CD4-positive, alpha-beta T cell treated with Interleukin-17A for 1 hour (primary cell): Measurements from ENCODE around the gene FLT1.
A peak's percentile ranks its signal among the peaks of the same experiment; 100 is the strongest.

Experiments
- DNase-seq: peaks from one replicate; pipeline ENCODE4 v3.0.0-alpha.2; 2020

FLT1 gene

DNA sequence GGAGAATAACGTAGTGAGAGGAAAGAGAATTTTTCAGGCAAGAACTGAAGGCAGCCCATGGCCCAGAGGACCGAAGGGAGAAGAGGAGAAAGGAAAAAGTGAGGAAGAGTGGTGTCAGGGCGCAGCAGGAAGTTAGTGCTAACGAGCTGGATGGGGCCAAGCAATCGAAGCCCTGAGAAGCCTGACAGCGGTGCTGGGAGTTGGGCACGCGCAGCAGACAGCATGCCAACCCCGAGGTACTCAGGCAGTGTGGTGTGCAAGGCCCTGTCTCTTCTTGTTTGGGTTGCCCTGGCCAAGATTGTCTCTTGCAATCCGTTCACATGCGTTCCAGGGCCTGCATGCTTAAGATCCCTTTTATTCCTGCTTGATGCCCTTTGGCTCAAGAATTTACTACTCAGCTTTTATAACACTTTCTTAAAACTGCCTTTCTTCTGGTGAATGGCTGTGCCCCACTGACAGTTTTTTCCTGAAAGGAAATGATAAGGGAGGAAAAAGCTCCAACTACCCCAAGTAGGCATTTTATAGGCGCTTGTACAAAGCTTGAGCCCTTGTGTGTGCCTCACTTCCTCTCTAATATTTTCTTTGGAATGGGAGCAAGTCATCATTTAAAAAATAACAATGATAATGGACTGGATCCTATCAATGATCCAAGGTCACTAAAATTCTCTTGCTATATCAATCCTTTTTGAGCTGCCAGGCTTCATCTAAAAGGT, 115.4 kb downstream of the FLT1 start:
- DNase-seq, result no peak

DNA sequence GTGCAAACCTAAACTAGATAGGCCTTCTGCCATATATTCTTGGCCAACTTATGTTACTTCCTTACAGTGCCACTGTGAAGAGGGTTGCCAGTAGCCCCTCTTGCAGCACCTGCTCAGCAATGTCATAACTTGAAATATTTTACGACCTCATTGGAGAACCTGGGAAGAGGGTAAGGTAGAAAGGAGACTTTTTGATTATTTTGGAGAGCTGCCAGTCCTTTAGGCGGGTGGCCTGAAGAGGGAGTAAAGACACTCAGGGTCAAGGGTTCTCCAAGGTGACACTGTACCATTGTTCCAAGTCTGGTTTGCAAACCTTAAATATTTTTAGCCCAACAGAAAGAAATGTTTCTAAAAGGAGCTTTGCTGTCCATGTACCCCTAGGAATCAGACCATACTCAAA, 118.3 kb downstream of the FLT1 start:
- DNase-seq, result no peak

DNA sequence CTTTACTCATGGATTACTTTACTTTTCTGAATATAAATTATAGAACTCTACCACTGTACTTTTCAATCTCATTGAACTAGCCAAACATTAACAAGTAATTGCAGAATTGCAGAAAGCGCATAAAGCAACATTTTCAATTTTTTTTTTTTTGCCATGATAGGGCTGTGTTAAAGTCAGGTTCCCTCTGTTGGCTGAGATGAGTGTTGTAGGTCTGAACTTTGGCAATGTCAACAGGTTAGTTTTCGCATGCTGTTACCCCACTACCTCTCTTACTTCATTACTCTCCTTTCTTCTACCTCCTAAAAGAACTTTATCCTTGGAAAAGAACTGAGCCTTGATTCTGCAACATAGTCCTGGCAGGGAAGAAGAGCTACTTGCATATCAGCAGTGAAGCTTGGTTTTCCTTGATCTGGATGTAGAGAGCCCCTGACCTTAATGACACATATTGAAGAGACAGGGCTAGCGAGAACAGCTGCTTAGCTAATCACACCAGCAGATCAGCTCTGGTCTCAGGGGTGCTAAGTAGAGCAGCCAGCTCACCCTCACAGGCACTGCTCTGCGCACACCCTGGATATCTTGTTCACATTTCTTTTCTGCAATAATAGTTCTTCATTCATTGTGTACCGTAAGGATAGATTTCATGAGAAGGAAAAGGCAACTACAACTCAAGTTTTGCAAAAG, 119.5 kb downstream of the FLT1 start:
- DNase-seq, result no peak

DNA sequence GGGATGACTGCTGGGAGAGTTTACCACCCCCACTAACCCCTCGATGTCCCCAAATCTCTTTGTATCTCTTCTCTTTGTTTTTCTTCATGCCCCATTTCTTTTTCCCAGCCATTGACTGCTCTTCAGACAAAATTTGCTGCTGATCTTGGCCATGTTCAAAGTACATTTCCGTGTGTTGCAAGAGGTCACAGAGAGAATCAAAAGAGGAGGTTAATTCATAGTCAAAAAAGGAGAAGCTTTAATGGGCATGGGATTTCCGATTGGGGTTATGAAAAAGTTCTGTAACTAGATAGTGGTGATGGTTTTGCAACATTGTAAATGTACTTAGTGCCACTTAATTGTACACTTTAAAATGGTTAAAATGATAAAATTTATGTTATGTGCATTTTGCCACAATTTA, 121.1 kb downstream of the FLT1 start:
- no peak for DNase-seq

DNA sequence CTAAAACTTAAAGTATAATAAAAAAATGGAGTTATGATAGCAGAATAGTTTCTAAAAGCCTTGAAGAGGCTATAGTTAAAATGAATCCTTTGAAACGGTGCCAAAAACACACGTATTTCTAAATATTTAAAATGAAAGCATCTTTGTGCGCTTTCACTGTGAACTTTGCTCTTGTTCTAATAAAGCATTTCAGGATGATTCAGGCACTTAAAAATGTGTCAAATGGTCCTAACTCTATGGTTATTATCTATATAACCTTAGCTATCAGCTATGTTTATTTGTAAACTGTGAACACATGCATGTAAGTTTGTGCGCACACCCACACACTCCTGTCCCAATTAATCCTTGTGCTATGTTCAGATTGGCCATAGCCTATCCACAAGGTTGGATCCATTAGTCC, 124.5 kb downstream of the FLT1 start:
- DNase-seq, result no peak

DNA sequence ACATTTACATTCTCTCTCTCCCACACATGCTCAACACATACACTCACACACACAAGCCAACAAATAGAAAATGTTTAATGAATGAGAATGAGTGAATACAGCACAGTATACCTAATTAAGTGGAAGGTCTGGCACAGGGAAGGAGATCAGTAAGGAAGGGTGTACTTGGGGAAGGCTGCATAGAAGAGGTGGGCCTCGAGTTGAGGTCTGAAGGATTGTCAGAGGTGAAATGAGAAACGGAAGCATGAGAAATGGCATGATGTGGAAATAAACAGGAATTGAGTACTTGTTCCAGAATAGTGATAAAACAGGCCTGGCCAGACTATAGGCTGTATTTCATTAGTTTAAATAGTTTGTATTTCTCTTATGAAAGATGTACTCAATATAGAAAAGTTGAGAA, 136.2 kb downstream of the FLT1 start:
- no peak for DNase-seq

DNA sequence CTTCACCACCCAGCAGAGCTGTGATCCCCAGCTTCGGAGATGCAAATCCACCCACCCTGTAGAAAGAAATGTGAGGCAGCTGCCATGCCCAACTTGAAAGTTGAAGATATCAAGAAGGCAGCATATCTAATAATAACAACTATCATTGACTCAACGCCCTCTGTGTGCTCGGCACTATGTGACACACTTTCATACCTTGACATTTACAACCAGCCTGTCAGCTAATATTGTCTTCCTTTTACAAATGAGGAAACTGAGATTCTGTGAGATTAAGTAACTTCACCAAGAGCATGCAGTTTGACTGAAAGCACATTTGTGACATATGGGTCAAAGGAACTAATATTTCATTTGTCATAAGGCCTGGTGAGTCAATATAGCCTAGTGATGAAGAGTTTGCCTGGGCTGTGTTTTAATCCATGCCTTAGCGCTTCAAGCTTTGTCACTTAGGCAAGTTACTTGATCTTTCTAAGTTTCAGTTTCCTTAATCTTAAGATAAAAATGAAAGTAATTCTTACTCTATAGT, 137.0 kb downstream of the FLT1 start:
- no peak for DNase-seq

DNA sequence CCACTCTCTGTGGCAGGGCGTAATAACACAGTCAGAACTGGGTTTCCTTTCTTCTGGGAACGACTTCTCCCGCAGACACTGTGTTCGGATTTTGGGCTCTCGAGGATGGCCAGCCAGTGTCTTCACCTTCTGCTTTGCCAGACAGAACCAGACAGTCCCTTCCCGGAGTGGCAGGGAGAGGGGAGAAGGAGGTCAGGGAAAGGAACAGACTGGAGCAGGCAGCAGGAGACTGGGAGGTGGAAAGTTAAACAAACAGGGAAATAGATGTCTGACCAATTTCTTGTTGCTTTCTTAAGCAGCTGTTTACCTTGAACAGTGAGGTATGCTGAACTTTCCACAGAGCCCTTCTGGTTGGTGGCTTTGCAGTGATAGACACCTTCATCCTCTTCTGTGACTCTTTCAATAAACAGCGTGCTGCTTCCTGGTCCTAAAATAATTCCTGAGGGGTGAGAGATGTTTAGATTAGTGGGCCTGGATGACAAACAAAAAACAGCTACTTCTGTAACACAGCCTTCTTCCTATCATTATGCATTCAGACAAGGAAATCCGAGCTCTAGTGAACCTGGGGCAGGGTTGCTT, 137.6 kb downstream of the FLT1 start:
- DNase-seq, result no peak

DNA sequence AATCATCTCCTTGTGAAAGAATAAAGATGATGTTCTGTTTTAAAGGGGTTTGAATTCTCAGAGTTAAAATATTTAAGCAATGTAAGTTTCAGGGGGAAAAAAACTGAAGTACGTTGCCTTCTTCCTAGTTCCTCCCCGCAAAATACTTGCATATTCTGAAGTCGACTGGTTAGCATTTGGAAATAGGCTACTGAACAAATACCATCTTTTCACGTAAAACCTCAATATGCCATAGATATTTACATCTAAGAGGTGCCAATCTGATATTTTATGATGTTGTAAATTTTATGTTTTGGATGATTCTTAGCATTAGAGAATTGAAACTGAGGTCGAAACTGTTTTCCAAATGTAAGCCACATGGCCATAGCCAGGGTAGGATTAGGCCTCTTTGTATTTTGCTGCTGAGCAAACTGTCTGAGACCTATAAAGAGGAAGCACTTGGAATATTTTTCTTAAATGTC, 138.3 kb downstream of the FLT1 start:
- DNase-seq, result no peak

DNA sequence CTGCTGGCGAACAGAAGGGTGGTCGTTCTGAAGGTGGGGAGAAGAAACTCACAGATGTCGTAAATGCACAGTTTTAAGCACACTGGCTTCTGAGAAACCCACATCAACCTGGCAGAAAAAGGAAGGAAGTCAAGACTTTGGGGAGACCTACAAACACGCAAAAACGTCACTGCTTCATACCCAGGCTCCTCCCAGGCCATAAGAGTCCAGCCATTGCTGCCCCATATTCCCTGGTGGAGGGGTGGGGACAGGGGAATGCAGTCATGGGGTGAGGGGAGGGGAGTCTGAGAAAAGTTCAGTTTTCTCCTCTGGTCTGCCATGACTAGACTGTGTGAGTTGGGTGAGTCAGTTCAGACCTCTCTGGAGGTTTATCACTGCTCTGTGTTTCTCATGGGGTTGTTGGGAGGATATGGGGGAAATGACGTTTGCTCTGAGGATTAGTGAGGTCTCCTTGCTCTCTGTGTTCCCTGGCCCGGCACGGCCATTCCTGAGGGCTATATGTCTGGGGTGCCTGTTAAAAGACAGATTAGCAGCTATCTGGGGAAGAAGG, 139.0 kb downstream of the FLT1 start:
- DNase-seq, result peak; percentile 7

DNA sequence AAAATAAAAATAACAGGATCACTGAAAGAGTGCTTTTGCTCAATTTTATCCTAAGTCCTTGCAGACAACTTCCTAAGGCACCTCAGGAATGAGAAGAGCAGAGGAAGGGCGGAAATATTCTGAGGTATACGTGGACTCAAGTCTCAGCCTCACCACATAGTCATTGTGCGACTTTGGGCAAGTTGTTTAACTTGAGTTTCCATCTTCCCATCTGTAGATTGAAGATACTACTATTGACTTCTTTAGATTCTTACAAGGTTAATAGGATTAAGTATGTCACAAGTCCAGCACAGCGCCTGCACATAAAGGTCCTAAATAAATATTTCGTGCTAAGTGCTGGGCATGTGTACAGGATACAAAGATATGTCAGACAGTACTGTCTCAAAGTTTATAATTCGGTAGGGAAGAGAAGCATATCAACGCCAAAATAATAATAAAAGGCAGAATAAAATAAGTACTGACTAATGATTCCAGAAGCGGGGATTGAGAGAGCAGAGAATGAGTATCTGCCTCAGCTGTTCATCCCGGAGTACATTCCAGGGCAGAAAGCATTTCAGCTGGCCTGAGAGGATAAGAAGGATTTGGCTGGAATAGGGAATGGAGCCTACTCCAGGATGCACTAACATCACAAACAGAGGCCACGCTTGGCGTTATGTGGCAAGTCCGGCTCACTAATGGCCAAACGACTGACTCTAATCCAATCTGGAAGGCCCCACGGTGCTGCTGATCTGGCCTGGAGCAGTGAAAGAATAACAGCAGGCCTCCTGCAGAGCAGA, 139.7 kb downstream of the FLT1 start:
- DNase-seq, result no peak

DNA sequence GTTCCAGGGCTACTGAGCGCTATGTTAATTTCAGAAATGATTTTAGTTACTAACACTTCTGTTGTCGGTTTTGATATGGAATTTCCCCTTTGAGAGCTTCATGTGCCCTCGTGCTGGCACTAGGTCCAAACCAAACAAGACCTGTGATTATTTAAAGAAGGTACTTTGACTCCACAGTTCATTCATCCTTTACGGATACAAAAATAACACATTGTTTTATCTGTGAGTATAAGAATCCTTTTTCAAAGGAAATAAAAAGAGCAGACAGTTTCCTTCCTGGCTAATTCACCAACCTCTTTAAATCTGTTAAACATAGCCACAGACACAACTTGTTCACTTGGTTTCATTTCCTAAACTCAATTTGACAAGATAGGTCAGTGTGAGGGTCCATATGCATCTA, 141.2 kb downstream of the FLT1 start:
- DNase-seq, result no peak

DNA sequence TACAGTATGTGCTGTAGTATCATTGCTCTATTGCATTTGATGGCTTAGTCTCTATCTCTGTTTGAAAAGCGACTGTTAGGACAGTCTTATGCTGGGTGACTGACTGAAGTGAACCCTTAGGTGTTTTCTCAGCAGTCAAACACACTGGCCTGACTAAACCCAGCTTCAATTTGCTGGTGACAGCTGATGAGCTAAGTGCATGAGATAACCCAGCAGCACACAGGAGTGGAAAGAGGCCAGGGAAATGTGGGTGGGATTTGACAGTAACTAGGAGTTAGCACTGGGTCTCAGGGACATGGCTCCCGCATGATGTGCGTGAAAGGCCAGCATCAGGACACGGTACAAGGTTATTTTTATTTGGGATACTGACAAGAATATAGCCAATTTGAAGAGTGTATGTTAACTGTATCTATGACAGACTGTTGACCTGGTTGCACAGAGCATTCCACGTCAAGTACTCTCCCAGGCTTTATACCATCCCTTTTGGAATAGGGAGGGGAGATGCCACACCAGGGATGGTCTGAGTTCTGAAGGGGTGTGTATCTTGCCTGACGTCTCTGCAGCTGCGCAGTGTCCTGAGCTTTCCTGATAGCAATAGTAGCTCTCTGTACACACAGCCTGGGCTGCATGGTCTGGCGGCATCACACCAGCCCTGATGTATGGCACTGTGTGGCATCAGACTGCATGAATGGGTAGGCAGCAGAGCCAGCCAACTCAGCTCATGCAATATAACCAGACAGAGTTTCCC, 144.8 kb downstream of the FLT1 start:
- DNase-seq, result no peak

DNA sequence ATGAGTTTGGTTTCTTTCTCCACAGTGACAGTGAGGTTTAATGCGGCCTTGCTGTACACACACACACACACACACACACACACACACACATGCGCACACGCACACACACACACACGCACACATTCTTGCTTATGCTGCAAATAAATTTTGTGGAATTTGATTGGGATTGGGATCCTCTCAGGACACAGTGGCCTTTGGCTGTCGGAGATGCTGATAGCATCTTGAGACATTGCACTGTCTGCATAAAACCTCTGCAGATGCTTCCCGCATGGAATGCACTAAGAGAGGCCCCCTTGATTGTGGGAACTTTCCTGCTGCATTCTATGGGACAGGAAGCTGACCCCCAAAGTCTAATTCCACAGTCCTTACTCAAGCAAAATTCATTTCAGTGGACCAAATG, 145.6 kb downstream of the FLT1 start:
- DNase-seq, result no peak

DNA sequence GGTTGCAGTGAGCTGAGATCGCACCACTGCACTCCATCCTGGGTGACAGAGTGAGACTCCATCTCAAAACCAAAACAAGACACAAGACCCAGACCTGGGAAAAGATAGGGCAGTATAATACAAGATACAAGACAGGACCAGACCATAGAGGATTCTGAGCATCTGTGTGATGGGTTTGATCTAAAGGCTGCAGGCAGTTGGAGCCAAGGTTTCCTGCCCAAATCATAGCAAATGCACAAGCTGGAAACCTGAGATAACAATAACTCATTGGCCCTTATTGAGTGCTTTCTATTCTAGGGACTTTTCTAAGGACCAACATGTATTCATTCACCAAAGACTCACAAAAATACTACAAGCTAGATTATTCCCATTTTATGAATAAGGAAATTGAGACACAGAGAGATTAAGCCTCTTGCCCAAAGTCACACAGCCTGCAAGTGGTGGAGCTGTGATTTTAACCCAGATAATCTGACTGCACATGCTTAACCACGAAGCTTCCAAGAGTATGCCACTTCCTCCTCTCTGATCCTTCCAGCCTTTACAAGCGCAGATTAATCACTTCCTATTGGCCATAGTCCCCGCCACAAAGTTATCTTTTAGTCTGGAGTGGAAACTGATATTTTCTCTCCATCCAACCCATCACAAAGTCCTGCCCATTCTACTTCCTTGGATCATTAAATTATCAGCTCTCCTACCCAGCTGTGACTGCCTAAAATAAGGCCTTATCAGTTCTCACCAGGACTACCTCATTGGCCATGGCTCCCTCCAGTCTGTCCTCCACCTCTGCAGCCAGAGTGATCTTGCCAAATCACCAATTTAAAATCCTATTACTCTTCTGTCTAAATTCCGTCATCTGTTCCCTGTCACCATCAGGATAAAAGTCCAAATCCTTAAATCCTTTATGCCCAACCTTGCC, 147.2 kb downstream of the FLT1 start:
- no peak for DNase-seq

DNA sequence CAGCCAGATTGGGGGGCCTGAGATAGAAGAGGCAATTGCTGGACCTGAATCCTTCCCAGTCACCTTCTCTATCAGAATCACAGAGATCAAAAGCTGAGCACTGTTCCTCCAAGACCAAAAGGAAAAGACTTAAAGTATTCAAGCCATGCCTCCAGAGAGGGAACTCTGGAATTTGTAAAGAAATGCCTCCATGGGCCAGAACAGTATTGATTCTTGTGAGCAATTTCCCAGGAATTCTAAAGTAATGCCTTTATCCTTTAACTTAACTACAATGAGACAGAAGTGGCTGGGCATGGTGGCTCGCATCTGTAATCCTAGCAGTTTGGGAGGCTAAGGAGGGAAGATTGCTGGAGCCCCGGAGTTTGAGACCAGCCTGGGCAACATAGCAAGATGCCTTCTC, 148.8 kb downstream of the FLT1 start:
- DNase-seq, result no peak

DNA sequence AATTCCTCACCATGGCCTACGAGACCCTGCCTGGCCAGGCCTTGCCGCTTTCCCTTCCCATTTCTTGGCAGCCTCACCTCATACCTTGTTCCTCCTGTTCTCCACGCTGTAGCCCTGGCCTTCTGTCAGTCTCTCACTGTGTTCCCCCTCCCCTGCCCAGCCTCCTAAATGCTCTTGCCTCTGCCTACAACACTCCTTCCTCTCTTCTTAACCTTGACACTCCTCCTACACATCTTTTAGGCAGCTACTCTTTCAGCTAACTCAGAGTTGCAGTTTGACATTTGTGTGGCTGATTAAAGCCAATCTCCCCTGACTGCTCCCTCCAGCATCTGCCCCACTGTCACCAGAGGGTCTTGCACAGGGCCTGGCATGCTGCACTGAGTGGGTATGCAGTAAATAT, 150.8 kb downstream of the FLT1 start:
- DNase-seq, result no peak

DNA sequence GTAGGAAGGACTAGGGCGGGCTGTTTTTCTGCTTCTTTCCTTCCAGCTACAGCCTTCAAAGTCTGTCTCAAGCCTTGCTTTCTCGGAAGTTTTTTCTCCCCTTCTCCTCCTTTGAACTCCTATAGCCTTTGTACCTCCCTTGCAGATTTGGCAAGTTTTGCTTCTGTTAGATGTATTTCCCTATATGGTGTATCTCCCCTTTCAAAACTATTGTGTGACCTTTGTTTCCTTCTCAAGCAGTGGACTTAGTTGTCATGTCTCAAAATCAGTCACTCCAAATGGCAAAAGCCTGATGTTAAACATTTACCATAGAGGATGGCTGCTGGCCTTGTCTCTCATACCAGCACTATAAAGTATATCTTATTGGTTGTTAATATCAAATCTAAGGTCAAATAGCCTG, 152.7 kb downstream of the FLT1 start:
- DNase-seq, result no peak

DNA sequence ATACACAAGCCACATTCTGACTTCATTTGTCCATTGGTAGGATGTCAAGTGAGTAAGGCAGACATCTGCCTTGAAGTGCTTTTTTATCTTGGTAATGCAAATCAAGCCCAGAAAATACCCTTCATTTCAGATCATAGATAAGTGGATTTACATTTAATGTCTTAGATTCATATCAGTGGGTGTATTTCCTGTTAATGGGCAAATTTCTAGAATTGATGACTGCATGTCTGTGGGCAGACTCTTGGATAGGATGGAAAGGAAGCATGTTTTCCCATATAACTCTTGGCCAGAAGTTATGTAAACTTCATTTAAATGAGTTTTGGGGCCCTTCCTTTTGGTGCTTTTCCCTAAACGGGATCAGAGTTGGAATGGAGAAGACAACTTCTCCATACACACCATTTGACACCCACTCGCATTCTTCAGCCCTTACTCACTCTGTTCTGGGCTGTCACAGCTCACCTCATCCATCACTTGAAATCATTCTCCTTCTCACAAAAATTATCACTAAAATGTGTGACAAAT, 154.6 kb downstream of the FLT1 start:
- DNase-seq, result no peak

DNA sequence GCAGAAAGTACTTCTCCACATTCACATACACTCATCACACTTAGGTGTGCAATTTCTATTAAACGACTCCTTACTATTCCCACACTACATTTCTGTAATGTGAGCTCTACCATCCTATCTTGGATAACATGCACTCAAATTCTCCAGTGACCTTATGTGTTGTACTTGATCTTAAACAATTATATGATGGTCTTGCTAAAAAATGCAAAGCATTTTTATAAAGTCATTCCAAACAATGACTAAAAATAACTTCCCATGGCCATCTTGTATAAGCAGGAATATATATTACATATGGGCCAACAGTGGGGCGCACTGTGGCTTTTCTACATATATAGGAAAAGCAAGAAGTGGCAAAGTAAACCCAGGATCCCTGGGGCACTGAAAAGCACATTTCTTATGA, 155.5 kb downstream of the FLT1 start:
- DNase-seq, result no peak

DNA sequence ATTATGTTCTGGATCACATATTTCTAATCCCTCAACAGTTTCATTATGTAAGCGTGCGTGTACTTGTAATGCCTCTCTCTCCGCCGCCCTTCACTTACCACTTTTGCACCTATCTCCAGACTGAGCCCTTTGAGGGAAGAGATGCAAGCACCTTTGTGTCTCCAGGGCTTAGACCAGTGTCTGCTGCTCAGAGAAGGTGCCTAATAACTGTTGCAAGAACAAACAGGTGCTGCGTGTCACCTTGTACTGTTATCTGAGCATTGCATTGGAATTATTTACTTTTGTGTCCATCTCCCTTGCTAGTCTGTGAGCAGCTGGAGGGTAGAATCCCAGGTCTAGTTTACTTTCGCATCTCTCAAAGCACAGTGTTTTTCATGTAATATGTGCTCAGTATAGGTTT, 156.2 kb downstream of the FLT1 start:
- no peak for DNase-seq
